CD4-positive, alpha-beta memory T cell (primary cell): Measurements from ENCODE around the gene HNMT. TPM values are rescaled to one million over a fixed set of nuclear protein-coding genes. Genes with fewer than 3 reads are reported as not detected.

Experiments
- CTCF ChIA-PET: fragments of 350-600 bp; sonication (Branson Sonifier 250); formaldehyde crosslinking; loops from one replicate; lab custom pipeline; 2021; ENCODE audit warnings: inconsistent platforms; ENCODE audit not compliant: partially characterized antibody; lab: Charles Lee
- POLR2A ChIA-PET: fragments of 350-600 bp; sonication (Branson Sonifier 250); formaldehyde crosslinking; loops from one replicate; lab custom pipeline; 2021; ENCODE audit not compliant: partially characterized antibody; lab: Charles Lee
- DNase-seq, 5 donors: peaks; one replicate each; pipeline versions ENCODE4 v3.0.0 to v3.0.0-alpha.2; 2020 to 2022; ENCODE audit warnings: mixed read lengths in 1 of 5
- H3K27ac ChIP-seq: one replicate; pipeline ENCODE4 v1.7.0; 2013; ENCODE audit warnings: low read depth, low read length
- H3K27me3 ChIP-seq: 2 replicates; pipeline ENCODE4 v1.7.0; 2013; ENCODE audit warnings: mild to moderate bottlenecking, low read length, moderate library complexity; ENCODE audit not compliant: insufficient read depth
- H3K36me3 ChIP-seq: 2 replicates; pipeline ENCODE4 v1.7.0; 2013; ENCODE audit warnings: mild to moderate bottlenecking, low read length, moderate library complexity; ENCODE audit not compliant: insufficient read depth
- H3K4me1 ChIP-seq: 2 replicates; pipeline ENCODE4 v1.7.0; 2013; ENCODE audit warnings: mild to moderate bottlenecking, low read length, moderate library complexity; ENCODE audit not compliant: insufficient read depth
- H3K4me3 ChIP-seq, 2 donors: one replicate each; pipeline ENCODE4 v1.7.0; 2013; ENCODE audit warnings: low read length in 2 of 2, mild to moderate bottlenecking in 1 of 2
- H3K9me3 ChIP-seq, 2 donors: one replicate each; pipeline ENCODE4 v1.7.0; 2013; ENCODE audit warnings: low read length in 2 of 2, control low read depth in 1 of 2; ENCODE audit not compliant: control insufficient read depth in 1 of 2
- H3K27ac Mint-ChIP-seq, 7 donors: one replicate each; pipeline ENCODE4 v1.8.0; 2020 to 2021; ENCODE audit warnings: mixed read lengths in 7 of 7, mild to moderate bottlenecking in 6 of 7, inconsistent platforms in 3 of 7, moderate library complexity in 3 of 7
- H3K27me3 Mint-ChIP-seq, 2 donors: one replicate each; pipeline ENCODE4 v1.8.0; 2020 to 2021; ENCODE audit warnings: mixed read lengths in 2 of 2
- H3K36me3 Mint-ChIP-seq, 2 donors: one replicate each; pipeline ENCODE4 v1.8.0; 2020 to 2021; ENCODE audit warnings: mixed read lengths in 2 of 2, inconsistent platforms in 1 of 2, mild to moderate bottlenecking in 1 of 2
- H3K4me1 Mint-ChIP-seq, 4 donors: one replicate each; pipeline ENCODE4 v1.8.0; 2020 to 2021; ENCODE audit warnings: mixed read lengths in 4 of 4, mild to moderate bottlenecking in 1 of 4
- H3K4me3 Mint-ChIP-seq, 8 donors: one replicate each; pipeline ENCODE4 v1.8.0; 2020 to 2021; ENCODE audit warnings: mixed read lengths in 8 of 8, mild to moderate bottlenecking in 7 of 8, moderate library complexity in 6 of 8, inconsistent platforms in 3 of 8
- H3K9me3 Mint-ChIP-seq, 8 donors: one replicate each; pipeline ENCODE4 v1.8.0; 2020 to 2021; ENCODE audit warnings: mixed read lengths in 8 of 8, mild to moderate bottlenecking in 5 of 8, inconsistent platforms in 3 of 8, moderate library complexity in 1 of 8
- intact Hi-C: fragments of 100-400 bp; cut with micrococcal nuclease; formaldehyde crosslinking; loops from one replicate; pipeline ENCODE4 v1.15.1; 2023
- polyA plus RNA-seq, 2 donors: library from polyadenylated mRNA; unstranded; fragments of 300-500 nt; fragmentation: Illumina TruSeq; gene quantifications; one replicate each; pipeline ENCODE4 v1.2.3, GENCODE V29; 2021
- total RNA-seq, 2 experiments: library from RNA; stranded (reverse); gene quantifications; one replicate each; pipeline ENCODE4 v1.2.3, GENCODE V29; 2021

Gene HNMT
- total and polyA plus RNA-seq, 4 experiments from 2014 or later, result 0.32 to 1.1 TPM; not detected in 2

- Histone ChIP-seq H3K36me3 (no peaks in the 10 kb centered on the region), H3K4me3 (no peak overlapping the region), H3K27me3 (no peaks in the 10 kb centered on the region), H3K27ac (no peak overlapping the region), H3K4me1 (no peaks in the 10 kb centered on the region), H3K9me3 (no peaks in the 10 kb centered on the region)
- CTCF ChIA-PET, result no interaction called here
- H3K4me1 Mint-ChIP-seq, result no peaks in the 10 kb centered on the region
- H3K27me3 Mint-ChIP-seq, result no peaks in the 10 kb centered on the region
- no peaks in the 10 kb centered on the region for H3K9me3 Mint-ChIP-seq
- intact Hi-C loops, result no loop called here
- POLR2A ChIA-PET, result no interaction called here
- no peak overlapping the region for H3K4me3 Mint-ChIP-seq
- no peak for DNase-seq
- no peak overlapping the region for H3K27ac Mint-ChIP-seq
- H3K36me3 Mint-ChIP-seq, result no peaks in the 10 kb centered on the region
Observed at GRCh38 chr2:138020432-138020831, 56.2 kb downstream of the HNMT start.

GRCh38 chr2:138021154-138021553 is 56.9 kb downstream of the HNMT start:
- CTCF ChIA-PET, result no interaction called here
- no peak overlapping the region for H3K27ac Mint-ChIP-seq
- intact Hi-C loops, result no loop called here
- no peak overlapping the region for H3K27ac ChIP-seq
- H3K4me1 Mint-ChIP-seq, result no peaks in the 10 kb centered on the region
- H3K27me3 Mint-ChIP-seq, result no peaks in the 10 kb centered on the region
- no peaks in the 10 kb centered on the region for H3K4me1 ChIP-seq
- H3K27me3 ChIP-seq, result no peaks in the 10 kb centered on the region
- H3K4me3 Mint-ChIP-seq, result no peak overlapping the region
- H3K9me3 ChIP-seq, result no peaks in the 10 kb centered on the region
- H3K4me3 ChIP-seq, result no peak overlapping the region
- no peaks in the 10 kb centered on the region for H3K36me3 ChIP-seq
- POLR2A ChIA-PET, result no interaction called here
- DNase-seq, result no peak
- H3K36me3 Mint-ChIP-seq, result no peaks in the 10 kb centered on the region
- H3K9me3 Mint-ChIP-seq, result peaks cover 0 to 3% (median 0%) of the 10 kb centered on the region in 8 donors

GRCh38 chr2:138023298-138023697 is 59.0 kb downstream of the HNMT start:
- ChIA-PET POLR2A (no interaction called here), CTCF (no interaction called here)
- Mint-ChIP-seq H3K27me3 (no peaks in the 10 kb centered on the region), H3K36me3 (no peaks in the 10 kb centered on the region), H3K27ac (no peak overlapping the region), H3K4me1 (no peaks in the 10 kb centered on the region), H3K4me3 (no peak overlapping the region), H3K9me3 (peaks cover 0 to 3% (median 0%) of the 10 kb centered on the region in 8 donors)
- no peaks in the 10 kb centered on the region for H3K27me3 ChIP-seq
- no peaks in the 10 kb centered on the region for H3K9me3 ChIP-seq
- H3K27ac ChIP-seq, result no peak overlapping the region
- no peaks in the 10 kb centered on the region for H3K36me3 ChIP-seq
- H3K4me1 ChIP-seq, result no peaks in the 10 kb centered on the region
- intact Hi-C loops, result no loop called here
- DNase-seq, result no peak
- no peak overlapping the region for H3K4me3 ChIP-seq

- intact Hi-C loops, result no loop called here
- no peaks in the 10 kb centered on the region for H3K27me3 Mint-ChIP-seq
- no peak overlapping the region for H3K4me3 Mint-ChIP-seq
- no peaks in the 10 kb centered on the region for H3K4me1 Mint-ChIP-seq
- Histone ChIP-seq H3K27me3 (no peaks in the 10 kb centered on the region), H3K4me3 (no peak overlapping the region), H3K36me3 (no peaks in the 10 kb centered on the region), H3K9me3 (no peaks in the 10 kb centered on the region), H3K27ac (no peak overlapping the region), H3K4me1 (no peaks in the 10 kb centered on the region)
- no peak for DNase-seq
- POLR2A ChIA-PET, result no interaction called here
- no peaks in the 10 kb centered on the region for H3K36me3 Mint-ChIP-seq
- H3K9me3 Mint-ChIP-seq, result peaks cover 0 to 3% (median 0%) of the 10 kb centered on the region in 8 donors
- CTCF ChIA-PET, result no interaction called here
- no peak overlapping the region for H3K27ac Mint-ChIP-seq
Observed at GRCh38 chr2:138023976-138024375, 59.7 kb downstream of the HNMT start.

- no peaks in the 10 kb centered on the region for H3K36me3 ChIP-seq
- POLR2A ChIA-PET, result no interaction called here
- no peak overlapping the region for H3K27ac ChIP-seq
- no peak overlapping the region for H3K4me3 ChIP-seq
- CTCF ChIA-PET, result no interaction called here
- no peak overlapping the region for H3K4me3 Mint-ChIP-seq
- no peaks in the 10 kb centered on the region for H3K4me1 ChIP-seq
- H3K27me3 ChIP-seq, result no peaks in the 10 kb centered on the region
- no peaks in the 10 kb centered on the region for H3K4me1 Mint-ChIP-seq
- peaks cover 0 to 1% of the 10 kb centered on the region in 2 donors for H3K27me3 Mint-ChIP-seq
- DNase-seq, result no peak
- H3K9me3 Mint-ChIP-seq, result peaks cover 0 to 3% (median 0%) of the 10 kb centered on the region in 8 donors
- no peak overlapping the region for H3K27ac Mint-ChIP-seq
- no peaks in the 10 kb centered on the region for H3K36me3 Mint-ChIP-seq
- intact Hi-C loops, result no loop called here
- H3K9me3 ChIP-seq, result no peaks in the 10 kb centered on the region
Observed at GRCh38 chr2:138026111-138027020, 62.1 kb downstream of the HNMT start.

GRCh38 chr2:138028538-138028937 is 64.3 kb downstream of the HNMT start:
- Mint-ChIP-seq H3K4me1 (no peaks in the 10 kb centered on the region), H3K4me3 (no peak overlapping the region), H3K9me3 (peaks cover 0 to 3% (median 0%) of the 10 kb centered on the region in 8 donors), H3K36me3 (no peaks in the 10 kb centered on the region), H3K27ac (no peak overlapping the region), H3K27me3 (peaks cover 0 to 2% of the 10 kb centered on the region in 2 donors)
- Histone ChIP-seq H3K4me1 (no peaks in the 10 kb centered on the region), H3K9me3 (no peaks in the 10 kb centered on the region), H3K4me3 (no peak overlapping the region), H3K36me3 (no peaks in the 10 kb centered on the region), H3K27ac (no peak overlapping the region), H3K27me3 (no peaks in the 10 kb centered on the region)
- no peak for DNase-seq
- intact Hi-C loops, result no loop called here
- POLR2A ChIA-PET, result no interaction called here
- CTCF ChIA-PET, result no interaction called here

GRCh38 chr2:138029276-138029675 is 65.0 kb downstream of the HNMT start:
- no peak for DNase-seq
- Histone ChIP-seq H3K27me3 (no peaks in the 10 kb centered on the region), H3K36me3 (no peaks in the 10 kb centered on the region), H3K4me1 (no peaks in the 10 kb centered on the region), H3K4me3 (no peak overlapping the region), H3K27ac (no peak overlapping the region), H3K9me3 (no peaks in the 10 kb centered on the region)
- ChIA-PET POLR2A (no interaction called here), CTCF (no interaction called here)
- Mint-ChIP-seq H3K27me3 (peaks cover 0 to 2% of the 10 kb centered on the region in 2 donors), H3K4me1 (no peaks in the 10 kb centered on the region), H3K4me3 (no peak overlapping the region), H3K9me3 (peaks cover 0 to 3% (median 0%) of the 10 kb centered on the region in 8 donors), H3K27ac (no peak overlapping the region), H3K36me3 (no peaks in the 10 kb centered on the region)
- intact Hi-C loops, result no loop called here
